B cell (primary cell): ENCODE measurements around the gene LSM3. TPM values are rescaled to one million over a fixed set of nuclear protein-coding genes. Genes with fewer than 3 reads are reported as not detected.

Experiments used
- ATAC-seq: fragments of 200-7000 bp; cut with Tn5 transposase; one replicate; pipeline ENCODE4 v1.10.0; 2021; ENCODE audit warnings: low read depth, mild to moderate bottlenecking, moderate number of reproducible peaks, moderate library complexity
- CTCF ChIA-PET: fragments of 350-600 bp; sonication (Branson Sonifier 250); formaldehyde crosslinking; loops from one replicate; lab custom pipeline; 2021; ENCODE audit warnings: antibody characterized with exemption, inconsistent platforms; lab: Charles Lee
- POLR2A ChIA-PET: fragments of 350-600 bp; sonication (Branson Sonifier 250); formaldehyde crosslinking; loops from one replicate; lab custom pipeline; 2021; ENCODE audit warnings: antibody characterized with exemption; lab: Charles Lee
- DNase-seq: peaks from one replicate; pipeline ENCODE4 v3.0.0; 2013
- H2AFZ ChIP-seq: 2 replicates; pipeline ENCODE4 v1.6.1; 2012; ENCODE audit warnings: mild to moderate bottlenecking, low read depth, low read length; ENCODE audit not compliant: insufficient read depth, poor library complexity, severe bottlenecking
- H3K27ac ChIP-seq, 2 donors: 1 replicate in 1 of 2; 2 replicates in 1 of 2; pipeline ENCODE4 v1.5.1; 2012 to 2013; ENCODE audit warnings: low read length in 2 of 2, mild to moderate bottlenecking in 2 of 2, moderate library complexity in 1 of 2
- H3K27me3 ChIP-seq, 4 experiments: fragments of 200-600 bp in 1 of 4; sonication (generic) in 1 of 4; replicated peaks in 1 of 4; 1 replicate in 2 of 4; 2 replicates in 2 of 4; pipeline versions ENCODE4 v1.6.1 to v1.7.0; 2013 to 2016; ENCODE audit warnings: low read length in 3 of 4, mild to moderate bottlenecking in 2 of 4, mixed read lengths in 1 of 4, moderate library complexity in 1 of 4; ENCODE audit not compliant: insufficient read depth in 4 of 4, control insufficient read depth in 3 of 4; ENCODE audit errors: control extremely low read depth in 1 of 4
- H3K36me3 ChIP-seq, 2 experiments: replicated peaks in 1 of 2; 1 replicate in 1 of 2; 2 replicates in 1 of 2; pipeline versions ENCODE4 v1.6.1 to v1.7.1; 2013; ENCODE audit warnings: low read length in 1 of 2; ENCODE audit not compliant: insufficient read depth in 2 of 2, control insufficient read depth in 1 of 2; ENCODE audit errors: control extremely low read depth in 1 of 2, extremely low read depth in 1 of 2
- H3K4me1 ChIP-seq, 2 donors: fragments of 200-600 bp in 1 of 2; sonication (generic) in 1 of 2; 1 replicate in 1 of 2; 2 replicates in 1 of 2; pipeline versions ENCODE4 v1.5.1 to v1.6.1; 2013 to 2017; ENCODE audit warnings: low read length in 2 of 2; ENCODE audit not compliant: control insufficient read depth in 2 of 2, insufficient read depth in 2 of 2
- H3K4me2 ChIP-seq: replicated peaks from 2 replicates; pipeline ENCODE3; 2012; ENCODE audit warnings: mild to moderate bottlenecking, low read depth, low read length; ENCODE audit not compliant: poor library complexity, severe bottlenecking
- H3K4me3 ChIP-seq, 5 experiments: fragments of 200-600 bp in 1 of 5; sonication (generic) in 1 of 5; 1 replicate in 3 of 5; 2 replicates in 2 of 5; pipeline versions ENCODE4 v1.5.1 to v1.7.0; 2011 to 2016; ENCODE audit warnings: low read length in 4 of 5, mild to moderate bottlenecking in 4 of 5, low read depth in 2 of 5, control low read depth in 1 of 5, moderate library complexity in 1 of 5; ENCODE audit not compliant: insufficient read depth in 1 of 5; ENCODE audit errors: control extremely low read depth in 1 of 5, extremely low read depth in 1 of 5
- H3K79me2 ChIP-seq: fragments of 200-600 bp; sonication (generic); one replicate; pipeline ENCODE4 v1.6.0; 2016; ENCODE audit warnings: low read length; ENCODE audit not compliant: control insufficient read depth, insufficient read depth
- H3K9ac ChIP-seq: fragments of 200-600 bp; sonication (generic); 2 replicates; pipeline ENCODE4 v1.6.1; 2017; ENCODE audit warnings: mild to moderate bottlenecking, low read length, moderate library complexity
- H3K9me3 ChIP-seq, 3 donors: one replicate each; pipeline versions ENCODE4 v1.6.1 to v1.7.1; 2013; ENCODE audit warnings: low read length in 2 of 3; ENCODE audit not compliant: control insufficient read depth in 2 of 3, insufficient read depth in 1 of 3; ENCODE audit errors: control extremely low read depth in 1 of 3
- H4K20me1 ChIP-seq: 2 replicates; pipeline ENCODE4 v1.6.0; 2012; ENCODE audit warnings: mild to moderate bottlenecking, low read length; ENCODE audit not compliant: insufficient read depth, control insufficient read depth, poor library complexity, severe bottlenecking
- H3K27ac Mint-ChIP-seq: one replicate; pipeline ENCODE4 v1.8.0; 2021; ENCODE audit warnings: mixed read lengths
- H3K27me3 Mint-ChIP-seq: one replicate; pipeline ENCODE4 v1.8.0; 2021; ENCODE audit warnings: mixed read lengths
- H3K4me1 Mint-ChIP-seq: one replicate; pipeline ENCODE4 v1.8.0; 2021; ENCODE audit warnings: mixed read lengths
- H3K4me3 Mint-ChIP-seq: one replicate; pipeline ENCODE4 v1.8.0; 2021; ENCODE audit warnings: mixed read lengths
- H3K9me3 Mint-ChIP-seq: one replicate; pipeline ENCODE4 v1.8.0; 2022; ENCODE audit warnings: mixed read lengths; ENCODE audit not compliant: insufficient read depth
- EZH2 ChIP-seq: IDR thresholded peaks from 2 replicates; pipeline ENCODE4 v1.6.1; 2012; ENCODE audit warnings: borderline replicate concordance, low read depth, mild to moderate bottlenecking, moderate library complexity, low read length; ENCODE audit not compliant: insufficient read depth, poor library complexity, severe bottlenecking
- WGBS: methylation state at CpG from one replicate; pipeline ENCODE4 v1.1.5; 2013; ENCODE audit warnings: missing lambda C conversion rate; ENCODE audit not compliant: insufficient coverage; 5-methylcytosine and 5-hydroxymethylcytosine counted together
- intact Hi-C: fragments of 100-400 bp; cut with micrococcal nuclease; formaldehyde crosslinking; loops from one replicate; pipeline ENCODE4 v1.10.0; 2022
- polyA plus RNA-seq: library from polyadenylated mRNA; depleted of rRNA; stranded (reverse); fragments of >200 nt; gene quantifications from 2 replicates; pipeline ENCODE4 v1.2.3, GENCODE V29; 2012
- total RNA-seq, 2 donors: library from RNA; stranded (reverse); fragments of 120-200 nt in 1 of 2; gene quantifications; 1 replicate in 1 of 2; 2 replicates in 1 of 2; pipeline versions ENCODE4 v1.2.3 to v1.2.4, GENCODE V29; 2013 to 2022
- TF ChIP-seq, protein P1 (sequence below): fragments of 200-600 bp; IDR thresholded peaks from one replicate; pipeline ENCODE4 v1.8.0; 2022; ENCODE audit warnings: antibody characterized with exemption, mild to moderate bottlenecking

Gene LSM3
- total and polyA plus RNA-seq, 2 donors (not counting 1 experiment from before 2014, with no cell fraction given) = 2.8 to 10.0 TPM

DNA sequence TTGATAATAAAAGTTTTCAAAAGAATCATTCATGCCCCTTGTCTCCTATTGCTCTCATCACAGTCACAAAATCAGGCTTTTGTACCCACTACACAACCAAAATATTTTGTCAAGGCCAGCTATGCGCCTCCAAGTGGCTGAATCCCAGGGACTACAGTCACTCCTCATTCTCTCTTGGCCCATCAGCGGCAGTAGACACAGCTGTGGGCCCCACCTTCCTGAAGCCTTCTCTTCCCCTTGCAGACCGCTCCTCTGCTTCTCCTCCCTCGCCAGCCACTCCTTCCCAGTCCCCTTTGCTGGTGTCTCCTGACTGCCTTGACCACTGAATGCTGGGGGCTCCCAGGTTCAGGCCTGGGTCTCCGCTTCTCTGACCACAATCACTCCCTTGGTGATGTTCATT lies 52.1 kb downstream of the LSM3 start:
- H3K27ac Mint-ChIP-seq = no peak overlapping the region
- CTCF ChIA-PET = interaction anchor here (1.7 kb wide), 1 partner anchor 27 kb away, joined by 5 read pairs; no protein-coding TSS in a partner anchor
- 91% methylated on average over 5 of the region's 5 CpGs for WGBS

More for the DNA sequence above, 52.1 kb downstream of the LSM3 start:
- peaks cover 0 to 8% of the 10 kb centered on the region in 2 donors for H3K4me1 ChIP-seq
- Mint-ChIP-seq H3K9me3 (peaks cover 3% of the 10 kb centered on the region), H3K27me3 (peaks cover 43% of the 10 kb centered on the region), H3K4me1 (peaks cover 11% of the 10 kb centered on the region), H3K4me3 (no peak overlapping the region)
- H3K27me3 ChIP-seq = peaks cover 0 to 21% (median 8%) of the 10 kb centered on the region in 4 experiments
- peaks cover 4 to 14% (median 10%) of the 10 kb centered on the region in 3 donors for H3K9me3 ChIP-seq
- H3K36me3 ChIP-seq = no peaks in the 10 kb centered on the region
- no peak overlapping the region for H3K4me2 ChIP-seq
- no peak overlapping the region for H3K9ac ChIP-seq
- intact Hi-C loops = no loop called here
- no peaks in the 10 kb centered on the region for H4K20me1 ChIP-seq
- H3K27ac ChIP-seq = no peak overlapping the region
- POLR2A ChIA-PET = no interaction called here
- no peak overlapping the region for H3K4me3 ChIP-seq
- TF ChIP-seq EZH2 = no peak
- TF ChIP-seq, protein P1, sequence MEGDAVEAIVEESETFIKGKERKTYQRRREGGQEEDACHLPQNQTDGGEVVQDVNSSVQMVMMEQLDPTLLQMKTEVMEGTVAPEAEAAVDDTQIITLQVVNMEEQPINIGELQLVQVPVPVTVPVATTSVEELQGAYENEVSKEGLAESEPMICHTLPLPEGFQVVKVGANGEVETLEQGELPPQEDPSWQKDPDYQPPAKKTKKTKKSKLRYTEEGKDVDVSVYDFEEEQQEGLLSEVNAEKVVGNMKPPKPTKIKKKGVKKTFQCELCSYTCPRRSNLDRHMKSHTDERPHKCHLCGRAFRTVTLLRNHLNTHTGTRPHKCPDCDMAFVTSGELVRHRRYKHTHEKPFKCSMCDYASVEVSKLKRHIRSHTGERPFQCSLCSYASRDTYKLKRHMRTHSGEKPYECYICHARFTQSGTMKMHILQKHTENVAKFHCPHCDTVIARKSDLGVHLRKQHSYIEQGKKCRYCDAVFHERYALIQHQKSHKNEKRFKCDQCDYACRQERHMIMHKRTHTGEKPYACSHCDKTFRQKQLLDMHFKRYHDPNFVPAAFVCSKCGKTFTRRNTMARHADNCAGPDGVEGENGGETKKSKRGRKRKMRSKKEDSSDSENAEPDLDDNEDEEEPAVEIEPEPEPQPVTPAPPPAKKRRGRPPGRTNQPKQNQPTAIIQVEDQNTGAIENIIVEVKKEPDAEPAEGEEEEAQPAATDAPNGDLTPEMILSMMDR = no peak
- no peak for ATAC-seq
- H3K79me2 ChIP-seq = no peaks in the 10 kb centered on the region
- no peak overlapping the region for H2AFZ ChIP-seq
- DNase-seq = no peak
